GM12878 (cell line): ENCODE data around the gene KRTAP10-8. TPM values are rescaled to one million over a fixed set of nuclear protein-coding genes. Genes with fewer than 3 reads are reported as not detected.

Source experiments
- ATAC-seq: fragments of 200-7000 bp; cut with Tn5 transposase; 3 replicates; pipeline ENCODE4 v1.9.1; 2020; ENCODE audit warnings: mild to moderate bottlenecking, moderate library complexity
- BruUV-seq: library from RNA; stranded (reverse); fragments of 400-500 nt; replicated peaks from 2 replicates; lab custom pipeline; 2021; lab: Mats Ljungman, UMichigan
- CTCF ChIA-PET: fragments of 300-600 bp; sonication (Branson Sonifier 250); formaldehyde crosslinking; extraction: SDS; loops from one replicate; lab custom pipeline; 2021; ENCODE audit warnings: inconsistent platforms; lab: Yijun Ruan, JAX
- POLR2A ChIA-PET: fragments of 350-600 bp; formaldehyde crosslinking; extraction: SDS; loops from one replicate; lab custom pipeline; 2021; ENCODE audit warnings: inconsistent platforms; lab: Charles Lee
- RAD21 ChIA-PET: fragments of 300-600 bp; sonication (Branson Sonifier 250); formaldehyde crosslinking; loops from one replicate; lab custom pipeline; 2023; ENCODE audit warnings: antibody characterized with exemption; ENCODE audit not compliant: unreplicated experiment; lab: Charles Lee
- SMC1A ChIA-PET: fragments of 300-600 bp; sonication (Branson Sonifier 250); formaldehyde crosslinking; loops from one replicate; lab custom pipeline; 2023; ENCODE audit not compliant: unreplicated experiment, uncharacterized antibody; lab: Charles Lee
- DNase-seq: peaks from one replicate; pipeline ENCODE4 v3.0.0-alpha.2; 2011; ENCODE audit warnings: low read depth, low spot score
- FAIRE-seq: peaks from 3 replicates; lab custom pipeline; 2011; peaks lifted over from hg19 to GRCh38; lab: Jason Lieb, UNC
- H2AFZ ChIP-seq: 2 replicates; pipeline ENCODE4 v1.6.0; 2011; ENCODE audit warnings: low read depth, low read length, control low read depth; ENCODE audit not compliant: control insufficient read depth
- H3K27ac ChIP-seq: 2 replicates; pipeline ENCODE4 v1.5.1; 2011; ENCODE audit warnings: control low read depth; ENCODE audit not compliant: control insufficient read depth, insufficient read depth
- H3K27me3 ChIP-seq, 2 experiments: replicated peaks in 1 of 2; 2 replicates each; pipeline versions ENCODE4 v1.6.0 to v1.6.1; 2011; ENCODE audit warnings: low read length in 1 of 2; ENCODE audit not compliant: control insufficient read depth in 2 of 2, insufficient read depth in 2 of 2
- H3K36me3 ChIP-seq, 2 experiments: 2 replicates each; pipeline ENCODE4 v1.5.1; 2011; ENCODE audit warnings: low read length in 1 of 2; ENCODE audit not compliant: control insufficient read depth in 2 of 2, insufficient read depth in 2 of 2
- H3K4me1 ChIP-seq: 2 replicates; pipeline ENCODE4 v1.6.1; 2011; ENCODE audit warnings: mild to moderate bottlenecking, low read length, moderate library complexity, mixed read lengths; ENCODE audit not compliant: control insufficient read depth, insufficient read depth
- H3K4me2 ChIP-seq: 2 replicates; pipeline ENCODE4 v1.6.0; 2011; ENCODE audit warnings: control low read depth; ENCODE audit not compliant: control insufficient read depth, insufficient read depth
- H3K4me3 ChIP-seq: fragments of 200-600 bp; sonication (generic); 2 replicates; pipeline ENCODE4 v1.5.1; 2016
- H3K79me2 ChIP-seq: 2 replicates; pipeline ENCODE4 v1.6.0; 2011; ENCODE audit warnings: low read length; ENCODE audit not compliant: control insufficient read depth, insufficient read depth
- H3K9ac ChIP-seq: 2 replicates; pipeline ENCODE4 v1.8.0; 2011; ENCODE audit warnings: low read length, control low read depth, mixed read lengths; ENCODE audit not compliant: control insufficient read depth, insufficient read depth
- H3K9me3 ChIP-seq: replicated peaks from 3 replicates; pipeline ENCODE4 v1.5.1; 2011; ENCODE audit warnings: mild to moderate bottlenecking, low read length; ENCODE audit not compliant: control insufficient read depth, insufficient read depth
- H4K20me1 ChIP-seq: 2 replicates; pipeline ENCODE4 v1.6.0; 2011; ENCODE audit not compliant: control insufficient read depth, insufficient read depth
- BCL11A ChIP-seq: IDR thresholded peaks from 2 replicates; pipeline ENCODE4 v1.6.1; 2011; ENCODE audit warnings: low read depth, low read length
- CHD2 ChIP-seq: IDR thresholded peaks from 2 replicates; pipeline ENCODE4 v1.6.1; 2011; ENCODE audit warnings: low read depth, low read length, improper control_type of control experiment, borderline replicate concordance
- CTCF ChIP-seq, 3 experiments: IDR thresholded peaks in 2 of 3; conservative IDR thresholded peaks in 1 of 3; 2 replicates each; pipeline ENCODE4 v1.5.1; 2011; ENCODE audit warnings: low read depth in 3 of 3, low read length in 3 of 3, mild to moderate bottlenecking in 3 of 3, control low read depth in 2 of 3, moderate library complexity in 2 of 3, inconsistent platforms in 1 of 3, mixed read lengths in 1 of 3; ENCODE audit not compliant: control insufficient read depth in 2 of 3, insufficient read depth in 1 of 3; ENCODE audit errors: extremely low read depth in 1 of 3
- FOXK2 ChIP-seq: fragments of 450-650 bp; IDR thresholded peaks from 2 replicates; pipeline ENCODE4 v1.6.1; 2017; ENCODE audit warnings: mild to moderate bottlenecking, moderate library complexity
- GABPA ChIP-seq: IDR thresholded peaks from 2 replicates; pipeline ENCODE4 v1.6.1; 2014; ENCODE audit warnings: antibody characterized with exemption, low read depth, mild to moderate bottlenecking, inconsistent platforms
- NBN ChIP-seq: fragments of 450-650 bp; IDR thresholded peaks from 2 replicates; pipeline ENCODE4 v1.6.1; 2016
- NR2F1 ChIP-seq: fragments of 450-650 bp; conservative IDR thresholded peaks from 2 replicates; pipeline ENCODE4 v1.6.1; 2017; ENCODE audit warnings: mild to moderate bottlenecking
- YBX1 ChIP-seq: fragments of 450-650 bp; IDR thresholded peaks from 2 replicates; pipeline ENCODE4 v1.6.1; 2016; ENCODE audit warnings: antibody characterized with exemption
- YY1 ChIP-seq: IDR thresholded peaks from 2 replicates; pipeline ENCODE4 v1.6.1; 2011; ENCODE audit warnings: low read depth, mild to moderate bottlenecking, low read length
- WGBS: methylation state at CpG from one replicate; pipeline ENCODE4 v1.1.6; 2016; ENCODE audit warnings: low lambda C conversion rate; ENCODE audit not compliant: insufficient replicate concordance, insufficient coverage; ENCODE audit errors: missing lambda C conversion rate; 5-methylcytosine and 5-hydroxymethylcytosine counted together
- in situ Hi-C: fragments of 300-500 bp; cut with MboI; formaldehyde crosslinking; loops from 9 replicates; pipeline ENCODE4 v1.14.3; 2018; ENCODE audit warnings: mixed read lengths
- intact Hi-C: fragments of 100-400 bp; cut with micrococcal nuclease; formaldehyde crosslinking; loops from one replicate; pipeline ENCODE4 v1.14.2; 2022; ENCODE audit not compliant: unreplicated experiment
- polyA plus RNA-seq, 11 experiments: library from polyadenylated mRNA; depleted of rRNA in 4 of 11; unstranded in 6 of 11; stranded (reverse) in 5 of 11; fragments of >200 nt; fragmentation: Nextera tagmentation in 4 of 11; fragmentation: Illumina TruSeq in 1 of 11; extraction: Ambion mirVana in 4 of 11; extraction: Trizol in 1 of 11; gene quantifications; 1 replicate in 1 of 11; 2 replicates in 10 of 11; pipeline versions ENCODE4 v1.2.1 to v1.2.3, GENCODE V29; 2011 to 2016; ENCODE audit warnings: inconsistent platforms in 2 of 11, missing spikeins in 2 of 11, low read depth in 1 of 11
- total RNA-seq, 4 experiments: library from RNA; depleted of rRNA in 3 of 4; stranded (reverse); fragments of >200 nt in 3 of 4; fragmentation: Illumina TruSeq in 1 of 4; extraction: Trizol in 1 of 4; gene quantifications; 2 replicates each; pipeline versions ENCODE4 v1.2.1 to v1.2.3, GENCODE V29; 2013 to 2021

KRTAP10-8 gene
- total and polyA plus RNA-seq, 10 of the 15 experiments (the other 5 are each of a cell fraction or from before 2014, with no cell fraction given) = not detected

- FAIRE-seq = no peak
- CTCF ChIA-PET = no interaction called here
- 57% methylated on average over 11 of the region's 11 CpGs for WGBS
Measured at GRCh38 chr21:44583089-44583799, 28.6 kb upstream of the KRTAP10-8 start.

More at GRCh38 chr21:44583089-44583799, 28.6 kb upstream of the KRTAP10-8 start:
- Histone ChIP-seq H3K4me3 (no peak overlapping the region), H3K4me2 (no peak overlapping the region), H4K20me1 (no peaks in the 10 kb centered on the region), H3K9ac (no peak overlapping the region), H3K36me3 (no peaks in the 10 kb centered on the region), H3K4me1 (no peaks in the 10 kb centered on the region), H2AFZ (no peak overlapping the region), H3K79me2 (no peaks in the 10 kb centered on the region), H3K27ac (no peak overlapping the region), H3K27me3 (no peaks in the 10 kb centered on the region), H3K9me3 (peaks cover 4% of the 10 kb centered on the region; the same call in 2 of the 3 replicates)
- ATAC-seq = no peak
- ChIA-PET SMC1A (no interaction called here), POLR2A (no interaction called here), RAD21 (no interaction called here)
- in situ Hi-C loops (no loop called here), intact Hi-C loops (no loop called here)
- TF ChIP-seq YBX1 (no peak), YY1 (no peak), CHD2 (no peak), BCL11A (no peak), FOXK2 (no peak), NR2F1 (no peak), GABPA (no peak), CTCF (IDR thresholded peaks at IDR 0.05 in 2 of 3, conservative IDR thresholded peaks at IDR 0.05 in 1 of 3; ENCODE audit: control insufficient read depth in 2 of 3, extremely low read depth in 1 of 3, insufficient read depth in 1 of 3, low read depth in 3 of 3, low read length in 3 of 3) (no peak), NBN (no peak)
- no TSS peak for BruUV-seq
- no peak for DNase-seq
